Activated T-cell treated with anti-CD3 and anti-CD28 coated beads, Interleukin-2, amount 50 U/mL, for 72 hours (primary cell): ENCODE results near the gene FBXW10B. TPM values are rescaled to one million over a fixed set of nuclear protein-coding genes. Genes with fewer than 3 reads are reported as not detected.
"Not testable (repeated sequence)": the region's sequence is repeated elsewhere in the genome, so short reads cannot be mapped to it uniquely, and the experiment has no call there.

Source experiments
- ATAC-seq, 2 donors: fragments of 150-1000 bp; cut with Tn5 transposase; replicated peaks in 1 of 2; 2 replicates each; pipeline ENCODE4 v1.10.0; 2021; ENCODE audit warnings: moderate library complexity in 2 of 2, mild to moderate bottlenecking in 1 of 2
- DNase-seq, 2 donors: peaks; one replicate each; pipeline ENCODE4 v3.0.0; 2021 to 2022; ENCODE audit warnings: mixed read lengths in 1 of 2
- H3K27ac Mint-ChIP-seq: one replicate; pipeline ENCODE4 v1.8.0; 2022; ENCODE audit warnings: mild to moderate bottlenecking, moderate library complexity, mixed read lengths
- H3K27me3 Mint-ChIP-seq: one replicate; pipeline ENCODE4 v1.8.0; 2022; ENCODE audit warnings: low read depth, mixed read lengths
- H3K36me3 Mint-ChIP-seq, 2 donors: one replicate each; pipeline ENCODE4 v1.8.0; 2022; ENCODE audit warnings: mixed read lengths in 2 of 2, mild to moderate bottlenecking in 1 of 2; ENCODE audit not compliant: insufficient read depth in 2 of 2
- H3K4me1 Mint-ChIP-seq: one replicate; pipeline ENCODE4 v1.8.0; 2022; ENCODE audit warnings: low read depth, mixed read lengths
- H3K4me3 Mint-ChIP-seq, 2 donors: one replicate each; pipeline ENCODE4 v1.8.0; 2022; ENCODE audit warnings: mild to moderate bottlenecking in 2 of 2, mixed read lengths in 2 of 2, moderate library complexity in 2 of 2
- H3K9me3 Mint-ChIP-seq, 2 donors: one replicate each; pipeline ENCODE4 v1.8.0; 2022; ENCODE audit warnings: mixed read lengths in 2 of 2
- total RNA-seq, 2 donors: library from RNA; stranded (reverse); gene quantifications; one replicate each; pipeline ENCODE4 v1.2.3, GENCODE V29; 2022

FBXW10B gene
- total RNA-seq, 2 donors from 2014 or later: 1.2 to 1.5 TPM

DNA sequence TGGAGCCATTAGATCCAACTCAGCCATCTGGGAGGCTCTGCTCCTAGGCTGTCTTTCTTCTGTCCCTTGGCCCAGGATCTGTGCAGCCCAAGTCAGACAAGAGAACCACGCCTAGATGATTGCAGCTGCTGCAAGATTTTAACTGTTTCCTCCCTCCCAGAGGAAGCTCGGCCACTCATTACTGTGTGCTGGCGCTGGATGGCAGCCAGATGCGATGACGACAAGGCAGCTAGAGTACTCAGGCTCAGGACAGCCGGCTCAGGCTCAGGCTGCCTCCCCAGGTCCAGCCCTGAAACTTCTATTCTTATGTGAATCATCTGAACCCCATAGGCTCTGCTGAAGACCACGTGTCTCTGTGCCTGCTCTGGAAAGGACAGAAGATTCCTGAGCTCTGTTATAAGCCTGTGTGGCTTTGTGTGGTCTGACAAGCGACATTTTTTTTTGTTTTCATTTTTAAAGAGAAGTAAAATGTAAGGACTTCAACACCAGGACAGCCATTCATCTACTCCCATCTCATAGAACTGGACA lies 32.1 kb upstream of the FBXW10B start:
- peak overlapping the region; percentile 37 to 44 for H3K4me3 Mint-ChIP-seq
- peak; percentile 22 to 48 for DNase-seq
- no peaks in the 10 kb centered on the region for H3K27me3 Mint-ChIP-seq
- peaks cover 7% of the 10 kb centered on the region for H3K4me1 Mint-ChIP-seq
- H3K9me3 Mint-ChIP-seq: no peaks in the 10 kb centered on the region
- ATAC-seq: peak; percentile 67 to 94
- peaks cover 0 to 2% of the 10 kb centered on the region in 2 donors for H3K36me3 Mint-ChIP-seq
- H3K27ac Mint-ChIP-seq: no peak overlapping the region

DNA sequence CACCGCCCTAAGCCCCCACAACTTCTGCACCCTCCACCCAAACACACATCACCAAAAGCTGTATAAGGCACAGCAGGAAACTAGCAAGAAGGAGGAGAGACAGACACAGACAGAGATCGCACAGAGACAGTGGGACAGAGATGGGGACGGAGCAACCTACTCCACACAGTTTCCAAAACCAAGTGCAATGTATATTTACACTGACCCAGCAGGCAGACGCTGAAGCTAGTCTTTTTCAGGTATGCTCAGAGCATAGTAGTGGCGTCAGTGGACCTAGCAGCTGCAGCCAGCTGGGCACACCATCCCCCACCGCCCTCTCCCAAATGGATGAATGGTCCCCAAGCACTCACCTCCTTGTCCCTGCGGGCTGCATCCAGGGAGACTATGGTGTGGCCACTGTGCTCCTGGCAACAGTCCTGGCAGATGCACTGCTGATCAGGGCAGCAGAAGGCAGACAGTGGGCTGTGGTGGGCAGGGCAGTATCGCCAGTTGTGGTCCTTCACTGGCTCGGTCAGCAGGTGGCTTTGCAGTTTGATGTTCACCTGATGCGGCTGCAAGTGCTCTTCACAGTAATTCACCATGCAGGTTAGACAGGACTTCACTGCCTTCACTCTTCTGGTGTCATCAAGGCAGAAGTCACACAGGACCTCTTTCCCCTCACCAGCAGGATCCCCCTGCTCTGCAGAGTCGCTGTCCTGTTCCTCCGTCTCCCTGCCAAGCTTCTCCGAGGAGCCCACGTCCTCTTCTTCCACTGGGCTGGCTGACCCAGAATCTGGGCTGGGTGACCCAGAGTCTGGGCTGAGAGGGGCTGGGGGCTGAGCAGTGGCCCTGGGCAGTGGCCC lies 31.5 kb upstream of the FBXW10B start:
- H3K27ac Mint-ChIP-seq: peak overlapping the region; percentile 5
- peaks cover 0 to 2% of the 10 kb centered on the region in 2 donors for H3K36me3 Mint-ChIP-seq
- H3K4me3 Mint-ChIP-seq: peak overlapping the region; percentile 44 to 47
- no peaks in the 10 kb centered on the region for H3K27me3 Mint-ChIP-seq
- no peaks in the 10 kb centered on the region for H3K9me3 Mint-ChIP-seq
- H3K4me1 Mint-ChIP-seq: peaks cover 8% of the 10 kb centered on the region
- no peak for DNase-seq
- ATAC-seq: no peak

DNA sequence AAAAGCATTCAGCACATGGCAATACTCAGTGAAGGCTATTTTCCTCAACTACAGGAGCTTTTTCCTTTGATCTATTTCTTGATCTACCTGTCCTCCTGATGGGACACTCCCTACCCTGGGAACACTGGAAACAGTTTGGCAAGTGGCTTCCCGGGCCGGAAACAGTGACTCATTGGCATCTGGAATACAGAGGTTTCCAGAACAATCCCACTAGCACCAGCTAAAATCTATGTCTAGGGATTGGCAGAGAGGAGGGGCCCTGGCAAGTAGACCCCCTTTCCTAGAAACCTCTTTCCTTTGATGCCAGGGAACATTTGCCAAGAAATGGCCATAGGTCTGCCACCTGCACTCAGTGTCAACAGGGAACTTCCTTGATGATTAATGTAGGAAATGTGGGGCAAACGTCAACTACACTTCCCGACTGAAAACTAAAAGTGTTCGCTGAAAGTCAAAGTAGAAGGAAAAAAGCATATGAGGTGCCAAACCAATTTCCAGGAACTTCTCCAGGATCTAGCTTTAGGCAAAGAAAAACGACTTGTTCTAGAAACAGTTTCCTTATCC lies 30.4 kb upstream of the FBXW10B start:
- H3K27ac Mint-ChIP-seq: no peak overlapping the region
- no peaks in the 10 kb centered on the region for H3K27me3 Mint-ChIP-seq
- DNase-seq (no peak), ATAC-seq (no peak)
- no peaks in the 10 kb centered on the region for H3K9me3 Mint-ChIP-seq
- H3K36me3 Mint-ChIP-seq: peaks cover 0 to 2% of the 10 kb centered on the region in 2 donors
- H3K4me1 Mint-ChIP-seq: peaks cover 17% of the 10 kb centered on the region
- no peak overlapping the region for H3K4me3 Mint-ChIP-seq

DNA sequence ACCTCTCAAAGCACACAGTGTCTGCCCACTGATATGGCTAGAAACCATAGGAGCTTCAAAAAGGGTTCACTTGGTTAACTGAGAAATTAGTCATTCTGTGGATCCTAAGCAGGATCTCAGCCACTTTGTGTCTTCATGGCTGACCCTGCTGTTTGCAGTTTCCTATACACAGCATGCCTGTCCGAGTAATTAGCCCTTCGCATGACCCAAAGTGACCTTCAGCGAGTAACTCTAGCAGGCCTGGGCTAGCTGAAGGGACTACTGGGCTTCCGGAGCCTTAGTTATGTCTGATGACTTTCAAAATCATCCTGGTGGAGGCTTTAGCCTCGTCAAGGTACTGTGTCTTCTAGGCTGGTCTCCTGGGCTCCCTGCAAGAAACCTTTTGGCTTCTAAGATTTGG lies 28.9 kb upstream of the FBXW10B start:
- peaks cover 17% of the 10 kb centered on the region for H3K4me1 Mint-ChIP-seq
- DNase-seq (no peak), ATAC-seq (no peak)
- H3K9me3 Mint-ChIP-seq: no peaks in the 10 kb centered on the region
- no peaks in the 10 kb centered on the region for H3K27me3 Mint-ChIP-seq
- H3K27ac Mint-ChIP-seq: peak overlapping the region; percentile 4
- peaks cover 1 to 2% of the 10 kb centered on the region in 2 donors for H3K36me3 Mint-ChIP-seq
- H3K4me3 Mint-ChIP-seq: no peak overlapping the region

DNA sequence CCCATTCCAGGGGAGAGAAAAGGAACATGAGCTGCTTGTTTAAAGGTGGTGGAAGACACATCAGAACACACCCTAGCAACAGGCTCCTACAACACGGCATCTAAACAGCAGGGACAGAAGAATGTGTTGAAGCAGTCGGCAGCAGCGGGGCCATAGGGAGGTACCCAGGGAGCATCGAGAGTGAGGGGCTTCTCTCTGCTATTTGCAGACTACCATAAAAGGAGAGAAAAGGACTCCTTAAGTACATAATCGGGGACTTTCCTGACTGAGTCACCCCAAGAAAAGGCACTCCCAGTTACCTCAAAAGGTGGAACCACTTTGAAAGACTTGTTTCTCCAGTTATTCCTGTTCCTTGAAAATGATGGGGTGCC lies 26.4 kb upstream of the FBXW10B start:
- DNase-seq, H3K27ac Mint-ChIP-seq, H3K27me3 Mint-ChIP-seq, H3K36me3 Mint-ChIP-seq, H3K9me3 Mint-ChIP-seq, H3K4me3 Mint-ChIP-seq: not testable (repeated sequence)
- peak; percentile 35 to 43 for ATAC-seq
- H3K4me1 Mint-ChIP-seq: peaks cover 10% of the 10 kb centered on the region

DNA sequence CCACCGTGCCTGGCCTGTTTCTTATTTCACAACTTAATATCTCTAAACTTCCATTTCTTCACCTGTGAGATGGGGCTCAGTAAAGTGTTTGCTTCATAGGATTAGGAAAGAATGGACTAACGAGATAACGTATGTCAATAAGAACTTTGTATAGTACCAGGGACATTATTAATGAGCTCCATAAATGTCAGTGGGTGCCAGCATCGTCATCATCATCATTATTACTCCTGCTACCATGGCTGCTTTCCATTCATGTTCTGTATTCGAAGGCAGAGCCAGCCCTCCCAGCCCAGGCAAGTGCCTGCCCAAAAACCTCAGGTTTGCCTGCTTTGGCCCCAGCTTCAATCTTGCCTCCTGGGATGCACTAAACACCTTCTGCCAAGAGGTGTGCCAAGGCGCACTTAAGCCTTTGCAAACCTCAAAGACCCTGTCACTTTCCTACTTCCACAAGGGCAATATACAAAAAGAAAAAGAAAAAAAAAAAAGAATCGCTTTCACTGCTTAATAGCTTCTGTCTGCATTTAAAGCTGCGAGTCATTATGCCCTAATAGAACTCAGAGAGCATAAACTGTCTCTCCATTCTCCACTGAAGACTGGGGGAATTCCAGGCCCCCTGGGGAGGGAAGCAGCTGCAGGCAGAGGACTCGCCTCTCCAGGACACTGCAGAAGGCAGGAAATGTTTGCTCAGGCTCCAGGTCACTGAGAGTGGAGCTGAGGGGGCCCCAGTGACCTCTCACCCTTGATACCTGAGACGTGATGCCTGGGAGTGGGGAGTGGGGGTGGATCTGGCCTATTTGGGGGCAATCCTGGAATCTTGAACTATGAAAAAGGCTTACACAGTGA lies 25.8 kb upstream of the FBXW10B start:
- ATAC-seq, DNase-seq: not testable (repeated sequence)

DNA sequence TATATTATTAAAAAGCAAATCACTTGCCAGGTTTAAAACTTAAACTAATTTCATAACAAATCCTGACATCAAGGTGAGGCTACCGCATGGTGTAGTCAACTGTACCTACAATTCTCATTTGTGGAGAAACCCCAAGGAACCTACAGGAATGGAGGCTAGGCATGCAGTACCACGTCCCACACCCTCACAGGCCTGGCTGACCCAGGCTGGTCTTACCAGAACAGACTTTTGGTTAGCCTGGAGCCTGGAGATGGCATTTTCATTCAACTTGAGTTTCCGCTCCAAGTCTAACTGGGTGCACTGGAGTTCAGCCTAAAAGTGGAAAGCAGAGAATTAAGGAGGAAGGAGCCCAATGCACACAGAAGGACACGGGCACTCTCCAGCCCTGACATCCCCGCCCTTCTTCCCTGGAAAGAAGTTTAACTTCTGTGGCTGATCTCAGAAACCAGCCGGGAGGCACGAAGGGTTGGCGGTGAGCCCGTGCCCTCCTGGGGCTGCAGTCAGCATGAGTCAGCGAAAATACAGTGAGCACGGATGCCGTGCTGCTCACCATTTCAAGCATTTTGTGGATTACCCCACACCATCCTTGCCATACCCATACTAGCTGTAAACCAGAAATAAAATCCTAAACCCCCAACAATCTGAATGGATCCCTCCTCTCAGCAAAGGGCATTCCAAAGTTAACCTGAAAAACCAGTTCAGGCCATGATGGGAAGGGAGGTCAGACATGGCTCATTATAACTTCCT lies 23.2 kb upstream of the FBXW10B start:
- not testable (repeated sequence) for H3K9me3 Mint-ChIP-seq, H3K27me3 Mint-ChIP-seq, H3K4me3 Mint-ChIP-seq, ATAC-seq, H3K36me3 Mint-ChIP-seq, H3K27ac Mint-ChIP-seq, DNase-seq
- H3K4me1 Mint-ChIP-seq: peaks cover 10% of the 10 kb centered on the region

More for the DNA sequence above, 25.8 kb upstream of the FBXW10B start:
- not testable (repeated sequence) for H3K36me3 Mint-ChIP-seq, H3K9me3 Mint-ChIP-seq, H3K27me3 Mint-ChIP-seq, H3K27ac Mint-ChIP-seq, H3K4me3 Mint-ChIP-seq
- peaks cover 10% of the 10 kb centered on the region for H3K4me1 Mint-ChIP-seq

DNA sequence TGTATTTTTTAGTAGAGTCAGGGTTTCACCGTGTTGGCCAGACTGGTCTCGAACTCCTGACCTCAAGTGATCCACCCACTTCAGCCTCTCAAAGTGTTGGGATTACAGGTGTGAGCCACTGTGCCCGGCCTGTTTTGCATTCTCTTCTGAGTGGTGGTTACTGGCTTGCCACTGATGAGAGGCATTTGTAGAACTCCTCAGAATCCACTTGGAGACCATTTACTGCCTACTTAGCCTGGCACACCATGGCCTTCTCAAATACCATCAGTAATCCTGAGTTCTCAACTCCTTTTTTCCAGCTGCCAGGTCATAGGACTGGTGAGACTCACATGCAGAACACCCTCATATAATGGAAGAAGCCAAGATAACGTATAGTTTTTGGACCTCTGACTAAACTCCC lies 22.5 kb upstream of the FBXW10B start:
- not testable (repeated sequence) for H3K27me3 Mint-ChIP-seq, H3K4me3 Mint-ChIP-seq, H3K36me3 Mint-ChIP-seq, H3K9me3 Mint-ChIP-seq, ATAC-seq, H3K27ac Mint-ChIP-seq, DNase-seq
- peaks cover 10% of the 10 kb centered on the region for H3K4me1 Mint-ChIP-seq

DNA sequence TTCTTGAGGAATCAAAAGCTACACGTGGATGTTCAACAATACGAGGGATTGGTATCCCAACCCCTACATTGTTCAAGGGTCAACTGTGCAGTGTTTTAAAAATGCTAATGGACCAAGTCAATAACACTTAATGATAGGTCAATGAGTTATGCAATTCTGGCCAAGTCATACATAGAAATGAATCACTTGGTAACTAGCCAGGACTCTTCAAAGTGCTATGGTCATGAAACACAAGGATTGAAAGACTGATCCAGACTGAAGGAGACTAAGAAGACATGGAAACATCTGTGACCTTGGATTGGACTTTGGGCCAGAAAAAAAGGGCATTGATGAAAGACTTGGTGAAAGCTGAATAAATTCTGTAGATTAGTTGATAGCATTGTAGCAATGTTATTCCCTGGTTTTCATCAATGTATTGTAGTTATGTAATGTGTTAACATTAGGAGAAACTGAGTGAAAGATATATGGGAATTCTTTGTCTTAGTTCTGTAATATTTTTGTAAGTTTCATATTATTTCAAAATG lies 11.5 kb upstream of the FBXW10B start:
- not testable (repeated sequence) for H3K9me3 Mint-ChIP-seq, DNase-seq, H3K27ac Mint-ChIP-seq, H3K4me3 Mint-ChIP-seq, H3K27me3 Mint-ChIP-seq, ATAC-seq, H3K4me1 Mint-ChIP-seq
- peaks cover 2 to 15% of the 10 kb centered on the region in 2 donors for H3K36me3 Mint-ChIP-seq

DNA sequence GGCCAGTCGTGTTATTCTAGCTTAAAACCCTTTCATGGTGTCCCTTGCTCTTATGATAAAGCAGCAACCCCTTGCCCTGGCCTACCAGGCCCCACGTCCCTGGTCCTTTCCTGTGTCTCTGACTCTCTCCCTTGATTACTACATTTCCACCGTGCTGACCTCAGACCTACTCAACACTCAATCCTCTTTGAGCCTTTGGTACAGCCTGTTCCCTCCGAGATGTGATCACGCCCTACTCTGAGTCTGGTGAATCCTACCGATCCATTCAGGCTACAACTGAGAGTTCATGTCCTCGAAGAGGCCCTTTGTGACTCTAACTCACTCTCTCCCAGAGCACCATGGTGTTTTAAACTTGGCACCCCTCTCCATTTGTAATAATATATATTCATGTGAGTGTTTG lies 10.5 kb upstream of the FBXW10B start:
- H3K9me3 Mint-ChIP-seq, H3K4me3 Mint-ChIP-seq, H3K27ac Mint-ChIP-seq, H3K27me3 Mint-ChIP-seq, DNase-seq, ATAC-seq, H3K4me1 Mint-ChIP-seq: not testable (repeated sequence)
- peaks cover 2 to 15% of the 10 kb centered on the region in 2 donors for H3K36me3 Mint-ChIP-seq

DNA sequence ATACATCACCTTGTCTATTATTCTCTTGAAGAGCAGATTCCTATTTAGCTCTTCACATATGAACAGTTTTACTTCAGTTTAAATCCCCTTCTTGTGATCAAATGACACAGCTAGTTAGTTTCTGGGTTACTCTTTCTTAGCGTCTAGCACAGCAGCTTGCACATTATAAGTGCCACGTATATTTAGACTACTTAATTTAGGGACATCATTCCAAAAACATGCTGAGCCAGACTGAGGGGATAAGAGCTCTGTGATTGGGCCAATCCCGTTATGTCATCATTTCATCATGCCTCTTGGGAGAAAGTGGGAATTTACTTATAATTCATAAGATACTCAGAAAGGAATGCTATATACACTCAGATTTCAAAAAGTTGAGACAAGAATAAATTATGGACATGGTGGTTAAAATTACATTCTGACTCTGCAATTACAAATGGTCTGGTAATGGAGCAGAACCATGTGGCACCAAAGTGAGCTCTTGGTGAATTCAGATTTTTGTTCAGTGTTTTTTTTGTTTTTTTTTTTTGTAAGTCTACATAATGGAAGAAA lies 4.2 kb upstream of the FBXW10B start:
- not testable (repeated sequence) for H3K36me3 Mint-ChIP-seq, H3K4me3 Mint-ChIP-seq, H3K27ac Mint-ChIP-seq, ATAC-seq, H3K9me3 Mint-ChIP-seq, H3K27me3 Mint-ChIP-seq, H3K4me1 Mint-ChIP-seq, DNase-seq

DNA sequence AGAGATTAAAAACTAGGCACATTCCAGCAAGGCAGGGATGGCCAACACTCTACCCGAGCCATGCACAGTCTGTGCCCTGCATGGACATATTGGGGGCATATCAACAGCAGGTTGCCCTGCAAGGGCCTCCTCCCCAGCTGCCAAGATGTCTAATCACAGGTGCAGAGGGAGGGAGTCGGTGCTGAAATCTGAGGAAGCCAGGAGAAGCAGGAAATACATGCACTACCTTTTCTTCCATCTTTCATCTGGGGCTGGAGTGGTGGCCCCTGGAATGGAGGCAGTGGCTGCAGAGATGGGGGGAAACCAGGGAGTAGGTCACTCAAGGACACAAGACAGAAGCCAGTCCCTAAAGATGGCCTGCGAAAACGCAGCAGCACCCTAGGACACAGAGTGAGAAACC lies 3.8 kb upstream of the FBXW10B start:
- H3K27ac Mint-ChIP-seq, DNase-seq, H3K36me3 Mint-ChIP-seq, H3K4me1 Mint-ChIP-seq, H3K4me3 Mint-ChIP-seq, H3K27me3 Mint-ChIP-seq, ATAC-seq, H3K9me3 Mint-ChIP-seq: not testable (repeated sequence)
